NCI-H526 treated with DMSO at 0.1 percent for 48 hours (cell line): ENCODE results near the gene TBC1D3H.
"Not testable (repeated sequence)": the region's sequence is repeated elsewhere in the genome, so short reads cannot be mapped to it uniquely, and the experiment has no call there.

ENCODE experiments used
- DNase-seq: peaks from one replicate; lab custom pipeline; 2025; lab: John Stamatoyannopoulos, UW

TBC1D3H gene

DNA sequence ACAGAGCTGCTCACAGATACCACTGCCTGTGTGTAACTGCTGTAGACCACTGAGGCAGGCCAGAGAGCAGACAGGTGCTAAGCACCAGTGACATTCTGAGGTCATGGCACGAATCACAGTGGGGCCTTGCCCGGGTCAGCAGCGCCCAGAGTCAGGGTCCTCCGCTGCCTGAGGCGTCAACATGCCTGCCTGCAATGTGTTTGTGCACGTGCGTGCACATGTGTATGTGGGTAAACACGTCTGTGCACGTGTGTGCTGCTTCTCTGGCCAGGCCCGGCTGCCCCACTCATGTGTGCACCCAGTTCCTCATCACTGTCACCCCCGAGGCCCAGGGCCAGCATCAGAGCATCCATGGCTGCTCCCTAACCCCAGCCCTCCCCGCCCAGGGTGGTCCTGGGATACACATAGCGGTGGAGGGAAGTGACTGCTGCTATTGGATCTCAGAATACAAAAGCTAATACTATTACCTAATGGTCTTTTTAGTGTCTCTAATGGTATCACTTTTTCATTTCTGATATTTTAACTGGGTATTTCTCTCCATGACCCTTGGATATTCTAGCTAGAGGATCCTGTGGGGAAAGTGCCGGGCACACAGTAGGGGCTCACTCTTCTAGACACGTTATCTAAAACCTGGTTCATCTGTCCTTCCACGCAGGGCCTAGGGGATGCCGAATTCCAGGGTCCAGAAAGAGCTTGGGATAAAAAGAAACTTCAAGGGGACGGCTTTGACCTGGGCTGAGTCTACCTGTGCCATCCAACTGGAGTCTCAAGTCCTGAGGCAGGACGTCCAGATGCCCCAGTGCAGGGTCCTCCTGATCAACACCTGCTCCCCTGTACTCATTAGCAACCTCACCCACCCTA is at the start of gene TBC1D3H:
Gene TBC1D3H (minus strand): TSS at position 51 of the 861 bp plus-strand sequence. CDS start 1,540 bp downstream, outside the sequence.
- DNase-seq: not testable (repeated sequence)

- not testable (repeated sequence) for DNase-seq
These were observed 40.7 kb upstream of the TBC1D3H start for GRCh38 chr17:36428891-36429290.

DNA sequence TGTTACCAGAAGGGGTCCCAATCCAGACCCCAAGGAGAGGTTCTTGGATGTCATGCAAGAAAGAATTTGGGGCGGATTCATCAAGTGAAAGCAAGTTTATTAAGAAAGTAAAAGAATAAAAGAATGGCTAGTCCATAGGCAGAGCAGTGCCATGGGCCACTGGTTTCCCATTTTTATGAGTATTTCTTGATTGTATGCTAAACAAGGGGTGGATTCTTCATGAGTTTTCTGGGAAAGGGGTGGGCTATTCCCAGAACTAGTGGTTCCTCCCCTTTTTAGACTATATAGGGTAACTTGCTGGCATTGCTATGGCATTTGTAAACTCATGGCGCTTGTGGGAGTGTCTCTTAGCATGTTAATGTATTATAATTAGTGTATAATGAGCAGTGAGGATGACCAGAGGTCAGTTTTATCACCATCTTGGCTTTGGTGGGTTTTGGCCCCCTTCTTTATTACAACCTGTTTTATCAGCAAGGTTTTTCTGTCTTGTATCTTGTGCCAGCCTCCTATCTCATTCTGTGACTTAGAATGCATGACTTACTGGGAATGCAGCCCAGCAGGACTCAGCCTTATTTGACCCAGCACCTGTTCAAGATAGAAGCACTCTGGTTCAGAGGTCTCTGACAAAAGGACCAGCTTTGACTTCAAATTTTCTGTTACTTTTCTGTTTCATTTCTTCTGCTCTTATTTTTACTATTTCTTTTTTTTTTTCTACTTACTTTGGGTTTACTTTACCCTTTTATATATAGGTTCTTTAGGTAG is 27.1 kb upstream of the TBC1D3H start:
- not testable (repeated sequence) for DNase-seq

DNA sequence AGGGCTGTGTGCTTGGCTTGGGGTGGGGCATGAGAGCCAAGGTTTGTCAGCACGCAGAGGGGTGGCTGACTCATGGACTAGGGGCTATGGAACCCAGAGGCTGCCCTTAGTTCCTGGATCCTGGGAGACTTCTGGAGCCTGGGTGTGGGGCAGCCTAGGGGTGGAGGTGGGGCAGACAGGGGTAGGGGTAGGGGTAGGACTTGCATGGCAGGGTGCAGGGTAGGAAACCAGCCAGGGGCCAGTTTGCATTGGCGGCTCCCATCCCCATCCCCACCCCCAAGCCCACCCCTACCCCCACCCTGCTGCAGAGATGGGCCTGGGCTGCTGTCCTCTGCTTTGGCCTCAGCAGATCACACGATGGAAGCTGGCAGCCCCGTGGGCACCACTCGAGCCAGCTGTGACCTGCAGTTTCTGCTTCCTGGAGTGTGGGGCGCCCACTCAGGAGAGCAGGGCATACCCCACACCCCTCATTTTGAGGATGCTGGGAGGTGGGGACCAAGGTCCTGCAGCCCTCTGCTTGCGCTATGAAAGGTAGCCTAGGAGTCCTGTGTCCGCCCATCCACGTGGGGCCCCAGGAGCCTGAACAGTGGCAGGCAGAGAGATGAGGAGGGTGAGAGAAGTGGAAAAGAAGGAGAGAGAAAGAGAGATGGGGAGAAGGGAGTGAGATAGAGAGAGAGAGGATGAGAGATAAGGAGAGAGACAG is 2.9 kb upstream of the TBC1D3H start:
- DNase-seq: not testable (repeated sequence)

DNA sequence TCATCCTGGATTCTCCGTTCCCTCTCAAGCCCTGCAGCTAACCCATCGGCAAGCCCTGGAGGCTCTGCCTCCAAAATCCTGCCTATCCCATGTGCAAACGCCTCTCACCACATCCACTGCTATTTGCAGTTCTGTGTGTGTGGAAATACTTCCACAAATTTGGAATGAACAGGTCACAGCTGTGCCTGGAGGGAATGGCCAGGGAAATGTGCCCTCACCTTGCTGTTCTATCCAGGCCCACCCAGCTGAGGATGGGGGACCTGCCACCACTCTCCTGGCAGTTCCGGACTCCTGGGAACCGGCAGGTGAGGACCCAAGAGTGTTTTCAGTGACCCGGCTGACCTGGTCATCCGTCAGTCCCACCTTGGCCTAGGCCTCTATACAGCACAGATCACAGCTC is 12.3 kb downstream of the TBC1D3H start:
- not testable (repeated sequence) for DNase-seq

DNA sequence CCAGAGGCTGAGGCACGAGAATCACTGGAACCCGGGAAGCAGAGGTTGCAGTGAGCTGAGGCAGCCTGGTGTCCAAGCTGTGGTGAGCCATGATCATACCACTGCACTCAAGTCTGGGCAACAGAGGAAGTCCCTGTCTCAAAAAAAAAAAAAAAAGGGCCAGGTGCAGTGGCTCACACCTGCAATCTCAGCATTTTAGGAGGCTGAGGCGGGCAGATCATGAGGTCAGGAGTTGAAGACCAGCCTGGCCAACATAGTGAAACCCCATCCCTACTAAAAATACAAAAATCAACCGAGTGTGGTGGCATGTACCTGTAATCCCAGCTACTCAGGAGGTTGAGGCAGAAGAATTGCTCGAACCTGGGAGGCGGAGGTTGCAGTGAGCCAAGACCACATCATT is 25.7 kb downstream of the TBC1D3H start:
- not testable (repeated sequence) for DNase-seq
